ENCODE results near the gene NOVA1.

The NOVA1 gene

GRCh38 chr14:26599291-26599690 is 1.5 kb upstream of the NOVA1 start:
- ChIA-PET CTCF (no interaction called here), POLR2A (interaction anchor here (1.3 kb wide), 1 partner anchor 9 kb away, joined by 3 read pairs; no protein-coding TSS in a partner anchor)
- no peak for DNase-seq (ENCODE audit: extremely low spot score)
- TF ChIP-seq L3MBTL2 (conservative IDR thresholded peaks at IDR 0.05) (peak; percentile 40; the same call in 1 of the 2 replicates), FOXA1 (IDR thresholded peaks at IDR 0.05) (no peak), TARDBP (IDR thresholded peaks at IDR 0.05) (no peak), ELF4 (IDR thresholded peaks at IDR 0.05) (no peak), FOXM1 (IDR thresholded peaks at IDR 0.05; ENCODE audit: borderline replicate concordance) (no peak)

GRCh38 chr14:26598672-26599131 is 869 bp upstream of the NOVA1 start:
- DNase-seq (ENCODE audit: extremely low spot score) = peak; percentile 7
- CTCF ChIA-PET = interaction anchor here (0.6 kb wide), 1 partner anchor 171 kb away, joined by 3 read pairs; no protein-coding TSS in a partner anchor
- POLR2A ChIA-PET = interaction anchor here (1.3 kb wide), 1 partner anchor 10 kb away, joined by 3 read pairs; no protein-coding TSS in a partner anchor
- TF ChIP-seq SUZ12 (IDR thresholded peaks at IDR 0.05) (no peak), TARDBP (IDR thresholded peaks at IDR 0.05) (no peak), ARNT (IDR thresholded peaks at IDR 0.05) (no peak), FOXM1 (IDR thresholded peaks at IDR 0.05; ENCODE audit: borderline replicate concordance) (no peak), HDGF (IDR thresholded peaks at IDR 0.05; ENCODE audit: borderline replicate concordance) (no peak), NFRKB (IDR thresholded peaks at IDR 0.05) (no peak), L3MBTL2 (conservative IDR thresholded peaks at IDR 0.05) (no peak), ELF4 (IDR thresholded peaks at IDR 0.05) (no peak), FOXA1 (IDR thresholded peaks at IDR 0.05) (no peak), LEF1 (IDR thresholded peaks at IDR 0.05; ENCODE audit: borderline replicate concordance) (no peak), CTBP1 (IDR thresholded peaks at IDR 0.05; ENCODE audit: borderline replicate concordance) (no peak), FOXK2 (IDR thresholded peaks at IDR 0.05) (no peak), PKNOX1 (IDR thresholded peaks at IDR 0.05) (no peak), ZNF384 (IDR thresholded peaks at IDR 0.05) (no peak)

- POLR2A ChIA-PET = interaction anchor here (1.3 kb wide), 1 partner anchor 10 kb away, joined by 3 read pairs; no protein-coding TSS in a partner anchor
- CTCF ChIA-PET = interaction anchor here (0.6 kb wide), 1 partner anchor 172 kb away, joined by 3 read pairs; no protein-coding TSS in a partner anchor
- peak; percentile 84 for DNase-seq (ENCODE audit: extremely low spot score)
Observed at GRCh38 chr14:26598081-26598671, 343 bp upstream of the NOVA1 start.

GRCh38 chr14:26597071-26597588 is 703 bp downstream of the NOVA1 start:
- DNase-seq (ENCODE audit: extremely low spot score) = peak; percentile 12

More at GRCh38 chr14:26598081-26598671, 343 bp upstream of the NOVA1 start:
- TF ChIP-seq ELF4 (IDR thresholded peaks at IDR 0.05) (no peak), PKNOX1 (IDR thresholded peaks at IDR 0.05) (peak; percentile 99), SP1 (IDR thresholded peaks at IDR 0.05) (no peak), LEF1 (IDR thresholded peaks at IDR 0.05; ENCODE audit: borderline replicate concordance) (no peak), FOXM1 (IDR thresholded peaks at IDR 0.05; ENCODE audit: borderline replicate concordance) (no peak), L3MBTL2 (conservative IDR thresholded peaks at IDR 0.05) (no peak), FOXA1 (IDR thresholded peaks at IDR 0.05) (no peak)

GRCh38 chr14:26596543-26597061 is 1.2 kb downstream of the NOVA1 start:
- ChIA-PET POLR2A (no interaction called here), CTCF (no interaction called here)
- TF ChIP-seq CTBP1 (IDR thresholded peaks at IDR 0.05; ENCODE audit: borderline replicate concordance) (0 out of 2 replicates have a peak, but pooled peaks have one; percentile 14), BHLHE40 (IDR thresholded peaks at IDR 0.05; ENCODE audit: borderline replicate concordance) (no peak)
- no peak for DNase-seq (ENCODE audit: extremely low spot score)

More at GRCh38 chr14:26597071-26597588, 703 bp downstream of the NOVA1 start:
- no peak for TF ChIP-seq ELF4 (IDR thresholded peaks at IDR 0.05)
- no peak for TF ChIP-seq CTBP1 (IDR thresholded peaks at IDR 0.05; ENCODE audit: borderline replicate concordance)
- no peak for TF ChIP-seq TARDBP (IDR thresholded peaks at IDR 0.05)
- no peak for TF ChIP-seq FOXA1 (IDR thresholded peaks at IDR 0.05)
- TF ChIP-seq PKNOX1 (IDR thresholded peaks at IDR 0.05) = no peak
- no peak for TF ChIP-seq HDGF (IDR thresholded peaks at IDR 0.05; ENCODE audit: borderline replicate concordance)
- TF ChIP-seq SUZ12 (IDR thresholded peaks at IDR 0.05) = no peak
- no peak for TF ChIP-seq NFRKB (IDR thresholded peaks at IDR 0.05)
- POLR2A ChIA-PET = no interaction called here
- CTCF ChIA-PET = no interaction called here

- CTCF ChIA-PET = no interaction called here
- no peak for DNase-seq (ENCODE audit: extremely low spot score)
- POLR2A ChIA-PET = no interaction called here
- no peak for TF ChIP-seq SP1 (IDR thresholded peaks at IDR 0.05)
- no peak for TF ChIP-seq PKNOX1 (IDR thresholded peaks at IDR 0.05)
- TF ChIP-seq CTBP1 (IDR thresholded peaks at IDR 0.05; ENCODE audit: borderline replicate concordance) = no peak
- no peak for TF ChIP-seq FOXA1 (IDR thresholded peaks at IDR 0.05)
- TF ChIP-seq NFRKB (IDR thresholded peaks at IDR 0.05) = no peak
- no peak for TF ChIP-seq ELF4 (IDR thresholded peaks at IDR 0.05)
- TF ChIP-seq L3MBTL2 (conservative IDR thresholded peaks at IDR 0.05) = no peak
- TF ChIP-seq BHLHE40 (IDR thresholded peaks at IDR 0.05; ENCODE audit: borderline replicate concordance) = no peak
- TF ChIP-seq FOXM1 (IDR thresholded peaks at IDR 0.05; ENCODE audit: borderline replicate concordance) = no peak
Observed at GRCh38 chr14:26595926-26596542, 1.8 kb downstream of the NOVA1 start.
